Mucosa of descending colon (tissue), 3 donors: ENCODE results near the gene SLC29A2. TPM values are rescaled to one million over a fixed set of nuclear protein-coding genes. Genes with fewer than 3 reads are reported as not detected.
A peak's percentile ranks its signal among the peaks of the same experiment; 100 is the strongest.

Experiments used
- ATAC-seq: fragments of 200-7000 bp; cut with Tn5 transposase; one replicate; pipeline ENCODE4 v1.9.1; 2020; ENCODE audit warnings: mild to moderate bottlenecking, moderate library complexity
- DNase-seq, 3 donors: peaks; one replicate each; pipeline ENCODE4 v3.0.0-alpha.2; 2020
- H3K36me3 ChIP-seq: fragments of 200-600 bp; one replicate; pipeline ENCODE4 v1.8.0; 2021; ENCODE audit warnings: low read depth, mild to moderate bottlenecking
- H3K4me1 ChIP-seq: fragments of 200-600 bp; one replicate; pipeline ENCODE4 v1.8.0; 2021; ENCODE audit warnings: low read depth, mild to moderate bottlenecking
- H3K4me3 ChIP-seq: fragments of 200-600 bp; one replicate; pipeline ENCODE4 v1.8.0; 2021; ENCODE audit warnings: mild to moderate bottlenecking
- H3K9me3 ChIP-seq: fragments of 200-600 bp; one replicate; pipeline ENCODE4 v1.8.0; 2021; ENCODE audit warnings: mild to moderate bottlenecking
- intact Hi-C, 2 donors: fragments of 100-400 bp; cut with DNase I in 1 of 2; cut with micrococcal nuclease in 1 of 2; formaldehyde crosslinking; loops; one replicate each; pipeline versions ENCODE4 v1.11.0 to v1.11.1; 2022; cut with DNase I, micrococcal nuclease
- total RNA-seq, 3 donors: library from RNA; stranded (reverse); fragmentation: NEBNext Ultra II Directional in 2 of 3; extraction: Animal tissue kit (Norgen Biotek cat#: 25700) in 2 of 3; gene quantifications; one replicate each; pipeline versions ENCODE4 v1.2.1 to v1.2.4, GENCODE V29; 2021 to 2023
- TF ChIP-seq, protein P1 (sequence below): fragments of 200-600 bp; IDR thresholded peaks from one replicate; pipeline ENCODE4 v1.8.0; 2022; ENCODE audit warnings: antibody characterized with exemption, mild to moderate bottlenecking
- donor health status: DM: no; HTN: no; CAD: no; lungs with moderate emphysema.
- donor health status: DM: no; HTN: no; CAD: no.
- donor health status: DM: no; HTN: yes; CAD: no.

The SLC29A2 gene
- total RNA-seq, 3 donors from 2014 or later, result 10.3 to 22.6 (median 14.9) TPM

DNA sequence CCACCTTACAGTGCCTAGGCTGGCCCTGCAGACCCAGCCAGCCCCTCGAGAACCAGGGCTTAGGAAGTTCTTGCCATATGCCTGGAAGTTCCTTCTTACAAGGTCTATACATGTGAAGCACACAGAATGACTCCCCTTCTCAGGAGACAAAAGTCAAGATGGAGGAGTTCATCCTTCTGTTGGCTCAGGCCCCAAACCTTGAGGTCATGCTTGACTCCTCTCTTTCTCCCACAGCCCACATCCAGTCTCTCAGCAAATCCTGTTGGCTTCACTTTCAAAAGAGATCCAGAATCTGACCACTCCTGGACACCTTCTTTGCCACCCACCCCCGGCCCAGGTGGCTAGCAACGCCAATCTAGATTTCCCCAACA, 53.0 kb downstream of the SLC29A2 start:
- Histone ChIP-seq H3K36me3 (no peaks in the 10 kb centered on the region), H3K4me3 (no peak overlapping the region), H3K4me1 (peaks cover 5% of the 10 kb centered on the region), H3K9me3 (no peaks in the 10 kb centered on the region)
- TF ChIP-seq, protein P1, sequence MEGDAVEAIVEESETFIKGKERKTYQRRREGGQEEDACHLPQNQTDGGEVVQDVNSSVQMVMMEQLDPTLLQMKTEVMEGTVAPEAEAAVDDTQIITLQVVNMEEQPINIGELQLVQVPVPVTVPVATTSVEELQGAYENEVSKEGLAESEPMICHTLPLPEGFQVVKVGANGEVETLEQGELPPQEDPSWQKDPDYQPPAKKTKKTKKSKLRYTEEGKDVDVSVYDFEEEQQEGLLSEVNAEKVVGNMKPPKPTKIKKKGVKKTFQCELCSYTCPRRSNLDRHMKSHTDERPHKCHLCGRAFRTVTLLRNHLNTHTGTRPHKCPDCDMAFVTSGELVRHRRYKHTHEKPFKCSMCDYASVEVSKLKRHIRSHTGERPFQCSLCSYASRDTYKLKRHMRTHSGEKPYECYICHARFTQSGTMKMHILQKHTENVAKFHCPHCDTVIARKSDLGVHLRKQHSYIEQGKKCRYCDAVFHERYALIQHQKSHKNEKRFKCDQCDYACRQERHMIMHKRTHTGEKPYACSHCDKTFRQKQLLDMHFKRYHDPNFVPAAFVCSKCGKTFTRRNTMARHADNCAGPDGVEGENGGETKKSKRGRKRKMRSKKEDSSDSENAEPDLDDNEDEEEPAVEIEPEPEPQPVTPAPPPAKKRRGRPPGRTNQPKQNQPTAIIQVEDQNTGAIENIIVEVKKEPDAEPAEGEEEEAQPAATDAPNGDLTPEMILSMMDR, result no peak
- intact Hi-C loops, result loop anchor here in 1 of 2 donors (10.0 kb wide), 1 partner anchor 66 kb away; no protein-coding TSS in a partner anchor
- no peak for DNase-seq
- ATAC-seq, result no peak

DNA sequence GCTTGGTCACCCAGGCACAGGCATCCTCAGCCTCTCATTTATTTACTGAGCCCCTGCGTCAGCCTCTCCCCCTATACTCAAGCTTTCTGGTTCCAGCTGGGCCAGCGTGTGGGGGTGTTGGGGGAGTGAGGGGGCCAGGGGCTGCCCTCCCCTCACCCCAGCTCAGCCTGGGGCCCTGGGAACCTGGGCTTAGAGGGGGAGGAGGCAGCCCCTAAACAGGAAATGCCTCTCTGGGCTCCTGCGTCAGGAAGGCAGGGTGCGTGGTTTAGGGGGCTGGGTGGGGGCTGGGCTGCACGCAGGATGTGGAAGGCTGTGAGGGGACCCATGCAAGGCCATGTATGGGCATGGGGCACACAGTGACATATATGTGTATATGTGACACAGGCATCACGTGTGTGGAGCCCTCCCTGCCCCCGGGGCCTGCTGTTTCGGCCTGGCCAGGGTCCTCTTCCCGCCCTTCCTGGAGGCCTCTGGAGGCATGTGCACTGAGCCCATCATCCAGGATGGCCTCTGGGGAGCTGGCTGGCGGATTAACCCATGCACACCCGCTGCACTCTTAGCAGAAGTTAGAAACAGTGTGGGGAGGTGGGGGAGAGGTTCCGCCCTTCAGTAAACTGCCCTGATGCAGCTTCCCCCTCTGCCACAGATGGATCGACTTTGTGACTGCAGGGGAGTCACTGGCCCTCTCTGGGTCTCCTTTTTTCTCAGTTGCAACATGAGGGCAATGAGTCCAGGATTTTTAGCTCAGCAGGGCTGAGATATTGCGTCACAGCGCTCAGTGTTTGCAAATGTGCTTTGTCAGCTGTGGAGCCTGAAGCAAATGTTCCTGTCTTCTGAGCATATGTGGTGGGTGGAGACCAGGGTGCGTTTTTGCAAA, 53.6 kb downstream of the SLC29A2 start:
- peak; percentile 54 for ATAC-seq
- no peak overlapping the region for H3K4me3 ChIP-seq

DNA sequence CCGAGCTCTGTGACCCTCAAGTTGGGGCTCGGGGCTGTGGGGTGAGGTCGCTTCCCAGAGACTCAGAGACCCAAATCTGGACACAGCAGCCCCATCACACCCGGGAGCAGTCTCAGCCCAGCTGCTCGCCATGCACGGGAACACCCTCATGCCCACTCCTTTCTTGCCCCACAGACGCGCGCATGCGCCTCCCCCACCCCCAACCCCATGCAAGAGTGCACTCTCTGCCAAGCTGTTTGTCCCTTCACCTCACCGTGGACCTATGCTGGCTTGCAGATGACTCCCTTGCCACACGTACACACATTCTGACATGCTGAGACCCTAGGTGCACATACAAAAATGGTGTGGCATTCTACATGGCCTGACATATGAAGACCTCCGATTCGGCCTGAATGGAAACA, 54.2 kb downstream of the SLC29A2 start:
- Histone ChIP-seq H3K36me3 (no peaks in the 10 kb centered on the region), H3K4me1 (peaks cover 12% of the 10 kb centered on the region), H3K4me3 (no peak overlapping the region), H3K9me3 (no peaks in the 10 kb centered on the region)
- intact Hi-C loops, result loop anchor here in 1 of 2 donors (10.0 kb wide), 1 partner anchor 67 kb away; no protein-coding TSS in a partner anchor
- ATAC-seq (no peak), DNase-seq (no peak)
- TF ChIP-seq, protein P1, result no peak

More for the DNA sequence above, 53.6 kb downstream of the SLC29A2 start:
- TF ChIP-seq, protein P1, result no peak
- DNase-seq, result peak in 2 of 3 donors; percentile 59 to 85
- intact Hi-C loops, result loop anchor here in 1 of 2 donors (10.0 kb wide), 1 partner anchor 67 kb away; no protein-coding TSS in a partner anchor
- H3K36me3 ChIP-seq, result no peaks in the 10 kb centered on the region
- H3K4me1 ChIP-seq, result peaks cover 11% of the 10 kb centered on the region
- H3K9me3 ChIP-seq, result no peaks in the 10 kb centered on the region

DNA sequence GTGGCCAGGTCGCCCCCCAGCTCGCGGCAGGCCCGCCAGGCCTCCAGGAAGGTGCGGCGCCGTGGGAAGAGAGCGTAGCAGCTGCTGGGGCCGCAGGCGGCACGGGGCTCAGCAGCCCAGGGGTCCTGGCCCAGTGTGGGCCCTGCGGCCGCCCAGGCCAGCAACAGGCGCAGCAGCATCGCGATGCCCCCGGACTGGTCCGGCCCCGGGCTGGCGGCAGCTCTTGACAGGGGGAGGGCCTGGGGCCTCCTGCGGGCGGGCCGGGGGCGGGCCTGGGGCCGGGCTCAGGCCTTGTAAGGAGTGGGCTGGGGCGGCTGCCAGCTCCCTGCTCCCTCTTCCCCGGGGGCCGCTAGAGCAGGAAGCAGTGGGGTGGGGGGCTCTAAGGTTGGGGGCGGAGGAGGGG, 54.7 kb downstream of the SLC29A2 start, which contains the start of gene CD248:
Gene CD248 (minus strand): TSS at position 196 of the 403 bp plus-strand sequence. CDS start 17 bp downstream, at position 179.
- Histone ChIP-seq H3K36me3 (no peaks in the 10 kb centered on the region), H3K4me1 (peaks cover 12% of the 10 kb centered on the region), H3K4me3 (no peak within 1 kb of the TSS), H3K9me3 (no peaks in the 10 kb centered on the region)
- DNase-seq (peak in 2 of 3 donors; percentile 58 to 81), ATAC-seq (no peak)
- TF ChIP-seq, protein P1, result no peak
- intact Hi-C loops, result loop anchor here in 1 of 2 donors (10.0 kb wide), 1 partner anchor 68 kb away; no protein-coding TSS in a partner anchor

DNA sequence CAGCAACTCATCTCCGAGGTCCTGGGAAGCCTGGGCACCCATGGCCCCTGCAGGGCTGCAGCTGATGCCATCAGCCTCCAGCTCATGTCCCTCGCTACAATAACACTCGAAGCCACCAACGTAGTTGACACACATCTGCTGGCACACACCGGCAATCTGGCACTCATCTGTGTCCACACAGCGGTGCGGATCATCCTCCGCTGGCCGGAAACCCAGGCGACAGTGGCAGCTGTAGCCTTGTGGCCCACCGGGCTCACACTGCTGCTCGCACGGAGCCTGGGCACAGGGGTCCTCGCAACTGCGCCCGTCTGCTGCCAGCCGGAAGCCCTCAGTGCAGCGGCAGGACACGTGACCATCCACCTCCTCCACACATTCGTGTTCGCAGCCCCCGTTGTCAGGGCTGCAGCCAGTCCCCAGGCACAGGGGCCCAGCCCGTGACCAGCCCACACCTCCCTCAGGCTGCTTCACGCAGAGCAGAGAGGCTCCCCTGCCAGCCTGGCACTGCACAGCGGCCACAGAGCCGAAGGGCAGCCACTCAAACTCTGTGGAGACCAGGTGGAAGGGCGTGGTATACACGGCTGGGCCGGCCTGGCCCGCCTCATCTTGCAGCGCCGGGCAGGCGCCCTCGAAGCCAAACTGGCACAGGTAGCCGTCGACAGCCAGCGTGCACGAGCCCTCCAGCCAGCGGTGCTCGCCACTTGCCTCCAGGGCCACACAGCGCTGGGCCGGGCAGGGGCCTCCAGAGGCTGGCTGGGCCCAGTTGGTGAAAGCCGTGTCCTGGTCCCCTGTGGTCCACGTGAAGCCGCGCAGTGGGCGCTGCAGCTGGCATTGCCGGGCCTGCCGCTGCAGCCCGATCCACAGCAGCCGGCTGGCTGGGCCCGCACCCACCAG, 55.4 kb downstream of the SLC29A2 start:
- DNase-seq, result no peak
- no peaks in the 10 kb centered on the region for H3K36me3 ChIP-seq
- no peaks in the 10 kb centered on the region for H3K9me3 ChIP-seq
- intact Hi-C loops, result loop anchor here in 1 of 2 donors (10.0 kb wide), 1 partner anchor 69 kb away; no protein-coding TSS in a partner anchor
- H3K4me1 ChIP-seq, result peaks cover 12% of the 10 kb centered on the region
- TF ChIP-seq, protein P1, result no peak
- no peak overlapping the region for H3K4me3 ChIP-seq
- ATAC-seq, result no peak
